ENCODE results near the gene ENOX1.

The ENOX1 gene

DNA sequence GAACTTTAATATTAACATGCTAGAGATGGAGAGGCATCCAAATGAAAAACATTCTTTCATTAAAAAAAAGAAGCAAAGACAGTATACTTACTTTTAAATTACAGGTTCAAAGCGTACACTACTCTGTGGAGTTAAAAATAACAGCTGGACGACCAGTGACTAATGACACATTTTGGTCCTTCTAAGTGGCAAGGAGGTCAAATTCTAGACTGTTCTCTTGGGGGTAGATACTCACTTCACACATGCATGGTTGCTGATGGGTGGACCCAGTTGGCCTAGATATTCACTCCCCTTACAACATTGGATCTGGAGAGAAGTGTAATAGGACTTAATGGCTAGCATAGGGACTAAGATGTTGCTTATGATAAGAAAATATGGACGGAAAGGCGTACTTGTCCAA is 461.1 kb downstream of the ENOX1 start:
- TF ChIP-seq REST (IDR thresholded peaks at IDR 0.05; ENCODE audit: insufficient read depth in 1 of 2, low read depth in 2 of 2, low read length in 2 of 2) (no peak), SIN3A (IDR thresholded peaks at IDR 0.05; ENCODE audit: borderline replicate concordance, insufficient read depth, low read length) (no peak)

- no peak for TF ChIP-seq TAF1 (IDR thresholded peaks at IDR 0.05; ENCODE audit: borderline replicate concordance, insufficient read depth, low read length)
- no peak for TF ChIP-seq FOXP2 (optimal IDR thresholded peaks at IDR 0.05; ENCODE audit: borderline replicate concordance, extremely low read depth, extremely low read length, insufficient read depth)
- TF ChIP-seq SIN3A (IDR thresholded peaks at IDR 0.05; ENCODE audit: borderline replicate concordance, insufficient read depth, low read length) = no peak
- no peak for TF ChIP-seq POLR2AphosphoS5 (IDR thresholded peaks at IDR 0.05; ENCODE audit: low read depth, low read length)
- no peak for TF ChIP-seq REST (IDR thresholded peaks at IDR 0.05; ENCODE audit: insufficient read depth in 1 of 2, low read depth in 2 of 2, low read length in 2 of 2)
These were observed 462.6 kb downstream of the ENOX1 start for GRCh38 chr13:43324129-43324528.

DNA sequence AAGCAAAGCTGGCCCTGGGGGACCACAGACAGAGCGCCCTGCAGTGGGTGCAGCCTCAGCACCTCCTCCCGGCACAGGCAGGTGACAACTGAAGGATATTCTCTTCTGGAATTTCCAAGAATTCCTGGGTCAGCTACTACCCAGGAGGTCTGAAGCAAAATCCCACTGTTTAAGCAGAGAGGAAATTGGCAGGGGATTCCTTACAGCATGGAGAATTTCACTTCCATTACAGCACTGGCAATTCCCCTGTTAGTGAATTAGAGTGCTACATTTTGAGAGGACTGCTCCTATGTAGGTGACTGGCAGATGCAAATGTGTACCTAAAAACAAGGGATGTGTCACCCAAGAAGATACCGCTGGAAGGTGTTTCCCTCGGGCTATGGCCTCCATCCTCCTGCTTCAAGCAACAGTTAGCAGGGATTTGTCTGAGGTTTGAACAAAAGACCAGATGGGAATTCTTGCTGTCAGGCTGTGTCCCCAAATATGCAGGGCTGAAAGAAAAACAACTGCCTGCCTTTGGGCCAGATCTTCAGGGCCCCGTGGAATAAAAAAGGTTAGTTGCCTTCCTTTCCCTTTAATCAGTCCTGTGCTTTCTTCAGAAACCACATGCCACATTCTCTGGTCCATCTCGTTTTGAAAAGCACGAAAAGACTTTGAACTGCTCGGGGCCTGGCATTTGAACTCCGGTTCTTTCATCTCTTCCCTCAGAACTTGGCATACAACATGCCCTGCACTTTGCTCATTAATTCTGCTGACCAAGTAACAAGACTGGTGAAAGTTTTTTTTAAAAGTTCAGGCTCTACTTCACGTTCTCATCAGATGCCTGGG is 466.9 kb downstream of the ENOX1 start:
- TF ChIP-seq TAF1 (IDR thresholded peaks at IDR 0.05; ENCODE audit: borderline replicate concordance, insufficient read depth, low read length) (no peak), FOXP2 (optimal IDR thresholded peaks at IDR 0.05; ENCODE audit: borderline replicate concordance, extremely low read depth, extremely low read length, insufficient read depth) (no peak), REST (IDR thresholded peaks at IDR 0.05; ENCODE audit: insufficient read depth in 1 of 2, low read depth in 2 of 2, low read length in 2 of 2) (no peak), SIN3A (IDR thresholded peaks at IDR 0.05; ENCODE audit: borderline replicate concordance, insufficient read depth, low read length) (no peak), POLR2AphosphoS5 (IDR thresholded peaks at IDR 0.05; ENCODE audit: low read depth, low read length) (no peak)

GRCh38 chr13:43316946-43317353 is 469.8 kb downstream of the ENOX1 start:
- TF ChIP-seq POLR2AphosphoS5 (IDR thresholded peaks at IDR 0.05; ENCODE audit: low read depth, low read length) = no peak
- TF ChIP-seq REST (IDR thresholded peaks at IDR 0.05; ENCODE audit: insufficient read depth in 1 of 2, low read depth in 2 of 2, low read length in 2 of 2) = no peak
- TF ChIP-seq SIN3A (IDR thresholded peaks at IDR 0.05; ENCODE audit: borderline replicate concordance, insufficient read depth, low read length) = no peak
- TF ChIP-seq FOXP2 (optimal IDR thresholded peaks at IDR 0.05; ENCODE audit: borderline replicate concordance, extremely low read depth, extremely low read length, insufficient read depth) = no peak
- no peak for TF ChIP-seq TAF1 (IDR thresholded peaks at IDR 0.05; ENCODE audit: borderline replicate concordance, insufficient read depth, low read length)

All from PFSK-1 (cell line).